Measurements from ENCODE around the gene HOXA3. TPM values are rescaled to one million over a fixed set of nuclear protein-coding genes. Genes with fewer than 3 reads are reported as not detected.

The HOXA3 gene
- total and polyA plus RNA-seq, 8 donors, result 0.87 to 42.6 (median 5.0) TPM

- Histone ChIP-seq H3K4me1 (peaks cover 7 to 35% (median 20%) of the 10 kb centered on the region in 4 donors), H3K4me3 (peak overlapping the region; percentile 54 to 65 (median 60)), H3K9me3 (peaks cover 0 to 26% (median 0%) of the 10 kb centered on the region in 4 donors), H3K27ac (peak overlapping the region; percentile 24 to 99 (median 88)), H3K27me3 (peaks cover 0 to 94% (median 79%) of the 10 kb centered on the region in 3 donors), H3K36me3 (peaks cover 0 to 5% (median 0%) of the 10 kb centered on the region in 4 donors)
- no peak for DNase-seq
- no peak for TF ChIP-seq EP300 (IDR thresholded peaks at IDR 0.05)
- TF ChIP-seq POLR2AphosphoS5 (IDR thresholded peaks at IDR 0.05), result no peak
- no peak for TF ChIP-seq CTCF (IDR thresholded peaks at IDR 0.05)
- TF ChIP-seq POLR2A (IDR thresholded peaks at IDR 0.05), result no peak
- intact Hi-C loops (cut with DNase I; ENCODE audit: low total_unique reads), result no loop called here
- WGBS, 5 donors, result 25 to 33% (median 31%) methylated on average over 39 to 40 of the region's 40 CpGs
These were observed 8.2 kb downstream of the HOXA3 start for GRCh38 chr7:27143950-27144780.

- intact Hi-C loops (cut with DNase I; ENCODE audit: low total_unique reads), result no loop called here
- 12 to 36% (median 15%) methylated on average over 37 to 86 of the region's 86 CpGs for WGBS, 5 donors
- peak within 1 kb of the TSS; percentile 87 to 99 (median 94) for H3K27ac ChIP-seq
- H3K27me3 ChIP-seq, result peaks cover 0 to 94% (median 73%) of the 10 kb centered on the region in 3 donors
- peak within 1 kb of the TSS; percentile 54 to 67 (median 64) for H3K4me3 ChIP-seq
- peaks cover 0 to 5% (median 0%) of the 10 kb centered on the region in 4 donors for H3K36me3 ChIP-seq
- peaks cover 0 to 26% (median 0%) of the 10 kb centered on the region in 4 donors for H3K9me3 ChIP-seq
- TF ChIP-seq CTCF (IDR thresholded peaks at IDR 0.05) (peak in 5 of 7 experiments; percentile 30 to 76 (median 71)), EP300 (IDR thresholded peaks at IDR 0.05) (peak; percentile 84), POLR2AphosphoS5 (IDR thresholded peaks at IDR 0.05) (peak; percentile 84 to 98 (median 87)), POLR2A (IDR thresholded peaks at IDR 0.05) (peak in 1 of 4 donors; percentile 72)
- peaks cover 7 to 36% (median 19%) of the 10 kb centered on the region in 4 donors for H3K4me1 ChIP-seq
- DNase-seq, result peak; percentile 45 to 96
These were observed 9.1 kb downstream of the HOXA3 start, which contains the start of gene HOXA5 for GRCh38 chr7:27143023-27143949. Gene HOXA5, minus strand, starts transcription at chr7:27143681. Its CDS starts 74 bp downstream, at chr7:27143607.

- intact Hi-C loops (cut with DNase I; ENCODE audit: low total_unique reads), result no loop called here
- H3K27me3 ChIP-seq, result peaks cover 0 to 94% (median 67%) of the 10 kb centered on the region in 3 donors
- peaks cover 4 to 36% (median 13%) of the 10 kb centered on the region in 4 donors for H3K4me1 ChIP-seq
- 7 to 24% (median 17%) methylated on average over 27 to 29 of the region's 29 CpGs for WGBS, 5 donors
- peaks cover 0 to 21% (median 0%) of the 10 kb centered on the region in 4 donors for H3K9me3 ChIP-seq
- TF ChIP-seq CTCF (IDR thresholded peaks at IDR 0.05) (no peak), POLR2A (IDR thresholded peaks at IDR 0.05) (no peak), EP300 (IDR thresholded peaks at IDR 0.05) (no peak), POLR2AphosphoS5 (IDR thresholded peaks at IDR 0.05) (no peak)
- DNase-seq, result no peak
- peak overlapping the region; percentile 54 to 67 (median 64) for H3K4me3 ChIP-seq
- peak overlapping the region; percentile 87 to 99 (median 94) for H3K27ac ChIP-seq
- H3K36me3 ChIP-seq, result peaks cover 0 to 5% (median 0%) of the 10 kb centered on the region in 4 donors
These were observed 9.8 kb downstream of the HOXA3 start for GRCh38 chr7:27142580-27143022.
